ENCODE measurements around the gene CELF2.

DNA sequence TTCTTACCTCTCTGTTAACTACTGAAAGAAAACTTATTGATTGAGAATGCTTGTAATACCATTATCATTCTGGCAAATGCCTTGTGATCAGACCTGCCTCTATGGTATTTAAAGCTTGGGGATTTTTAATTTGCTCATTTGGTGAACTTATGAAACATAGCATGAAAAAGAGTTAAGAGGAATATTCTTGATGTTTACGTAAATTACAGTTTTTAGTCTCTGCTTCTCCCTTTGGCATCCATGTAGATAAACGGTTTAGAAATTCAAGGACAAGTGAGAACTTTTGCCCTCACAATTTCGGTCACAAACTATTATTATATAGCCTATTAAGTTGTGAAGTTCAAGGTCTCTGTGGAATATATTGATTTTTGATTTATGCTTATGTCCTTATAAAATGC is 11.2 kb upstream of the CELF2 start:
- no peak for TF ChIP-seq EZH2 (IDR thresholded peaks at IDR 0.05)
- TF ChIP-seq, protein P1, sequence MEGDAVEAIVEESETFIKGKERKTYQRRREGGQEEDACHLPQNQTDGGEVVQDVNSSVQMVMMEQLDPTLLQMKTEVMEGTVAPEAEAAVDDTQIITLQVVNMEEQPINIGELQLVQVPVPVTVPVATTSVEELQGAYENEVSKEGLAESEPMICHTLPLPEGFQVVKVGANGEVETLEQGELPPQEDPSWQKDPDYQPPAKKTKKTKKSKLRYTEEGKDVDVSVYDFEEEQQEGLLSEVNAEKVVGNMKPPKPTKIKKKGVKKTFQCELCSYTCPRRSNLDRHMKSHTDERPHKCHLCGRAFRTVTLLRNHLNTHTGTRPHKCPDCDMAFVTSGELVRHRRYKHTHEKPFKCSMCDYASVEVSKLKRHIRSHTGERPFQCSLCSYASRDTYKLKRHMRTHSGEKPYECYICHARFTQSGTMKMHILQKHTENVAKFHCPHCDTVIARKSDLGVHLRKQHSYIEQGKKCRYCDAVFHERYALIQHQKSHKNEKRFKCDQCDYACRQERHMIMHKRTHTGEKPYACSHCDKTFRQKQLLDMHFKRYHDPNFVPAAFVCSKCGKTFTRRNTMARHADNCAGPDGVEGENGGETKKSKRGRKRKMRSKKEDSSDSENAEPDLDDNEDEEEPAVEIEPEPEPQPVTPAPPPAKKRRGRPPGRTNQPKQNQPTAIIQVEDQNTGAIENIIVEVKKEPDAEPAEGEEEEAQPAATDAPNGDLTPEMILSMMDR (IDR thresholded peaks at IDR 0.05) = no peak
- TF ChIP-seq EZH2phosphoT487 (IDR thresholded peaks at IDR 0.05) = no peak
